Left cardiac atrium (tissue), 2 donors: ENCODE results near the gene PTGR2. TPM values are rescaled to one million over a fixed set of nuclear protein-coding genes. Genes with fewer than 3 reads are reported as not detected.

Experiments
- total RNA-seq, 2 donors: library from RNA; stranded (reverse); fragmentation: NEBNext Ultra II Directional; extraction: Animal tissue kit (Norgen Biotek cat#: 25700); gene quantifications; one replicate each; pipeline ENCODE4 v1.2.1, GENCODE V29; 2021
- donor health status: DM: no; HTN: yes; CAD: no; lungs with severe emphysema.
- donor health status: DM: yes; HTN: yes; CAD: no.

The PTGR2 gene
- total RNA-seq, 2 donors from 2014 or later, result 26.9 to 31.6 TPM

Other genes with a start within 250 kb of the PTGR2 start
- not detected for gene ACOT6, start 239.3 kb upstream of the PTGR2 start, total RNA-seq
- 10 to 100 TPM; 14.0 to 16.4 TPM for gene DNAL1, start 206.8 kb upstream of the PTGR2 start, total RNA-seq
- gene PNMA1, start 137.4 kb upstream of the PTGR2 start, total RNA-seq, result 10 to 100 TPM; 25.9 to 29.6 TPM
- gene ZNF410, start 35.0 kb downstream of the PTGR2 start, total RNA-seq, result 10 to 100 TPM; 19.2 to 28.8 TPM
- gene FAM161B, start 98.3 kb downstream of the PTGR2 start, total RNA-seq, result 1 to 10 TPM; 3.1 to 3.5 TPM
- gene COQ6, start 98.5 kb downstream of the PTGR2 start, total RNA-seq, result 10 to 100 TPM; 31.3 to 36.1 TPM
- 1 to 10 TPM; 8.0 to 8.2 TPM for gene ENTPD5, start 167.5 kb downstream of the PTGR2 start, total RNA-seq
- 1 to 10 TPM; 2.3 to 4.0 TPM for gene BBOF1, start 167.5 kb downstream of the PTGR2 start, total RNA-seq
- gene ALDH6A1, start 232.6 kb downstream of the PTGR2 start, total RNA-seq, result 10 to 100 TPM; 29.2 to 33.3 TPM
- 1 to 10 TPM; 6.6 to 8.1 TPM for gene LIN52, start 233.1 kb downstream of the PTGR2 start, total RNA-seq